Stimulated activated CD8-positive, alpha-beta memory T cell treated with anti-CD3 and anti-CD28 coated beads, Interleukin-4, amount 100 ng/mL, for 24 hours (primary cell): ENCODE measurements around the gene ACAD11.
"Not testable (repeated sequence)": the region's sequence is repeated elsewhere in the genome, so short reads cannot be mapped to it uniquely, and the experiment has no call there.

ENCODE experiments used
- DNase-seq: peaks from one replicate; pipeline ENCODE4 v3.0.0-alpha.2; 2020; ENCODE audit warnings: low read depth

The ACAD11 gene

GRCh38 chr3:132652640-132653270, 6.9 kb downstream of the ACAD11 start:
- DNase-seq: no peak

- DNase-seq: no peak
These were observed 9.5 kb downstream of the ACAD11 start for GRCh38 chr3:132650153-132650552.

GRCh38 chr3:132645058-132645457, 14.6 kb downstream of the ACAD11 start:
- no peak for DNase-seq

GRCh38 chr3:132643366-132643765, 16.2 kb downstream of the ACAD11 start:
- no peak for DNase-seq

GRCh38 chr3:132642539-132642847, 17.1 kb downstream of the ACAD11 start:
- no peak for DNase-seq

GRCh38 chr3:132641837-132642538, 17.6 kb downstream of the ACAD11 start:
- DNase-seq: no peak

GRCh38 chr3:132641427-132641826, 18.2 kb downstream of the ACAD11 start:
- DNase-seq: not testable (repeated sequence)

GRCh38 chr3:132638706-132639105, 20.9 kb downstream of the ACAD11 start:
- DNase-seq: no peak

GRCh38 chr3:132637590-132637989, 22.0 kb downstream of the ACAD11 start:
- DNase-seq: no peak

GRCh38 chr3:132635052-132635451, 24.6 kb downstream of the ACAD11 start:
- no peak for DNase-seq

- no peak for DNase-seq
These were observed 29.0 kb downstream of the ACAD11 start for GRCh38 chr3:132630612-132631011.

- no peak for DNase-seq
These were observed 29.7 kb downstream of the ACAD11 start for GRCh38 chr3:132629928-132630327.

GRCh38 chr3:132628157-132628556, 31.5 kb downstream of the ACAD11 start:
- DNase-seq: no peak

- no peak for DNase-seq
These were observed 32.7 kb downstream of the ACAD11 start for GRCh38 chr3:132626955-132627354.

GRCh38 chr3:132625613-132626012, 34.0 kb downstream of the ACAD11 start:
- DNase-seq: no peak

- DNase-seq: no peak
These were observed 34.8 kb downstream of the ACAD11 start for GRCh38 chr3:132624790-132625189.

- no peak for DNase-seq
These were observed 36.0 kb downstream of the ACAD11 start for GRCh38 chr3:132623646-132624045.

GRCh38 chr3:132622761-132623160, 36.8 kb downstream of the ACAD11 start:
- no peak for DNase-seq

- DNase-seq: no peak
These were observed 37.5 kb downstream of the ACAD11 start for GRCh38 chr3:132622148-132622547.

GRCh38 chr3:132616780-132617179, 42.8 kb downstream of the ACAD11 start:
- no peak for DNase-seq

- no peak for DNase-seq
These were observed 43.7 kb downstream of the ACAD11 start for GRCh38 chr3:132615881-132616280.

GRCh38 chr3:132615301-132615700, 44.3 kb downstream of the ACAD11 start:
- DNase-seq: not testable (repeated sequence)

- not testable (repeated sequence) for DNase-seq
These were observed 53.0 kb downstream of the ACAD11 start for GRCh38 chr3:132606620-132607019.

GRCh38 chr3:132606085-132606484, 53.5 kb downstream of the ACAD11 start:
- no peak for DNase-seq
